Measurements from ENCODE around the gene SYNDIG1L. TPM values are rescaled to one million over a fixed set of nuclear protein-coding genes. Genes with fewer than 3 reads are reported as not detected.

Gene SYNDIG1L
- total RNA-seq, 3 donors from 2014 or later: 0.33 to 1.0 (median 0.64) TPM

DNA sequence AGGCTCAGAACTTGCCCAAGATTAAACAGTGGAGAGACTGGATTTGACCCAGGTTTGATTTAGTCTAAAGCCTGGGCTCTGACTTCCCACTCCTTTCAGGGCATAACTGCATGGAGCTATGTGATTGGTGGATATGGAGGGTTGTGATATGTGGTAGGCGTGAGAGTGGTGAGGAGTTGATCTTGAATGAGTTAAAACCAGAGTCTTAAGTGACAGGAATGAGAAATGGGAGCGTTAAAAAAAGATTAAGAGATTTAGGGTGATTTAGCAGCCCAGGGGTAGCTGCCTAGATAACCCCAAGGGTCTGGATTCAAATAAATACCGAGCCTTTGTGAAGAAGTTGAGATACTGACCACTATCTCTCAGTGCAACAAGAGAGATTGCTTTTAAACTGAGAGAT lies 8.4 kb downstream of the SYNDIG1L start:
- DNase-seq (ENCODE audit: low spot score in 2 of 2): no peak
- Histone ChIP-seq H3K4me3 (no peak overlapping the region), H3K9me3 (peaks cover 0 to 3% of the 10 kb centered on the region in 2 donors), H3K4me1 (no peaks in the 10 kb centered on the region), H3K27ac (no peak overlapping the region), H3K27me3 (peaks cover 0 to 5% of the 10 kb centered on the region in 2 donors), H3K36me3 (no peaks in the 10 kb centered on the region)
- no peak for TF ChIP-seq POLR2A (IDR thresholded peaks at IDR 0.05)
- no peak for TF ChIP-seq CTCF (IDR thresholded peaks at IDR 0.05)
- TF ChIP-seq POLR2AphosphoS5 (IDR thresholded peaks at IDR 0.05): no peak
- intact Hi-C loops (cut with DNase I; ENCODE audit: low total_unique reads): no loop called here

DNA sequence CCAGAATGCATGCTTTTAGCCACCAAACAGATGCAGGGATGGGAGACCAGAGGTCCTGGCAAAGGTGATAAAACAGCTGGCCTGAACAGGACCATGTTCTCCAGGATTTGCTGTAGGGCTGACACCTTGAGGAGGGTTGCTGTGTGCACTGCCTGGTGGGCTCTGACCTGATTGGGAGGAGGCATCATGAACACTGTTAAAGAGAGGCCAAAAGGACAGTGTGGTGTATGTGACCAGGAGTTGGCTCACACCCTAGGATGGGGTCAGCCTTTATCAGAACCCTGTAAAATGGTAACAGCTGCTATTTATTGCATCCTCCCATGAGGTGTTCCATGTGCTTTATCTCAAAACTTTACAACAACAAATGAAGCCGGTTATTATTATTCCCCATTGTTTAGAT lies 8.8 kb downstream of the SYNDIG1L start:
- DNase-seq (ENCODE audit: low spot score in 2 of 2): no peak
- Histone ChIP-seq H3K4me1 (no peaks in the 10 kb centered on the region), H3K4me3 (no peak overlapping the region), H3K9me3 (peaks cover 0 to 3% of the 10 kb centered on the region in 2 donors), H3K36me3 (no peaks in the 10 kb centered on the region), H3K27me3 (peaks cover 0 to 5% of the 10 kb centered on the region in 2 donors), H3K27ac (no peak overlapping the region)
- intact Hi-C loops (cut with DNase I; ENCODE audit: low total_unique reads): no loop called here
- no peak for TF ChIP-seq POLR2AphosphoS5 (IDR thresholded peaks at IDR 0.05)
- no peak for TF ChIP-seq POLR2A (IDR thresholded peaks at IDR 0.05)
- no peak for TF ChIP-seq CTCF (IDR thresholded peaks at IDR 0.05)

- Histone ChIP-seq H3K9me3 (no peaks in the 10 kb centered on the region), H3K4me1 (no peaks in the 10 kb centered on the region), H3K4me3 (no peak overlapping the region), H3K36me3 (no peaks in the 10 kb centered on the region), H3K27ac (no peak overlapping the region), H3K27me3 (peaks cover 0 to 5% of the 10 kb centered on the region in 2 donors)
- TF ChIP-seq CTCF (IDR thresholded peaks at IDR 0.05) (no peak), POLR2A (IDR thresholded peaks at IDR 0.05) (no peak), POLR2AphosphoS5 (IDR thresholded peaks at IDR 0.05) (no peak)
- no peak for DNase-seq (ENCODE audit: low spot score in 2 of 2)
- intact Hi-C loops (cut with DNase I; ENCODE audit: low total_unique reads): no loop called here
These were observed 10.9 kb downstream of the SYNDIG1L start for GRCh38 chr14:74415115-74415437.

GRCh38 chr14:74414403-74415114 lies 11.5 kb downstream of the SYNDIG1L start:
- TF ChIP-seq CTCF (IDR thresholded peaks at IDR 0.05): no peak
- no peak for TF ChIP-seq POLR2AphosphoS5 (IDR thresholded peaks at IDR 0.05)
- no peak for TF ChIP-seq POLR2A (IDR thresholded peaks at IDR 0.05)
- Histone ChIP-seq H3K9me3 (no peaks in the 10 kb centered on the region), H3K4me1 (no peaks in the 10 kb centered on the region), H3K36me3 (no peaks in the 10 kb centered on the region), H3K27ac (no peak overlapping the region), H3K27me3 (peaks cover 0 to 5% of the 10 kb centered on the region in 2 donors), H3K4me3 (no peak overlapping the region)
- intact Hi-C loops (cut with DNase I; ENCODE audit: low total_unique reads): no loop called here
- no peak for DNase-seq (ENCODE audit: low spot score in 2 of 2)

- intact Hi-C loops (cut with DNase I; ENCODE audit: low total_unique reads): no loop called here
- Histone ChIP-seq H3K27ac (no peak overlapping the region), H3K4me1 (no peaks in the 10 kb centered on the region), H3K27me3 (no peaks in the 10 kb centered on the region), H3K9me3 (no peaks in the 10 kb centered on the region), H3K36me3 (no peaks in the 10 kb centered on the region), H3K4me3 (no peak overlapping the region)
- DNase-seq (ENCODE audit: low spot score in 2 of 2): no peak
- no peak for TF ChIP-seq CTCF (IDR thresholded peaks at IDR 0.05)
- no peak for TF ChIP-seq POLR2A (IDR thresholded peaks at IDR 0.05)
- no peak for TF ChIP-seq POLR2AphosphoS5 (IDR thresholded peaks at IDR 0.05)
These were observed 12.4 kb downstream of the SYNDIG1L start for GRCh38 chr14:74413627-74414026.
